MV-4-11 (cell line): ENCODE data around the gene AMBP.

Source experiments
- DNase-seq: peaks from one replicate; lab custom pipeline; 2025; lab: John Stamatoyannopoulos, UW

AMBP gene

GRCh38 chr9:114031037-114031630 is 47.0 kb downstream of the AMBP start:
- no peak for DNase-seq

DNA sequence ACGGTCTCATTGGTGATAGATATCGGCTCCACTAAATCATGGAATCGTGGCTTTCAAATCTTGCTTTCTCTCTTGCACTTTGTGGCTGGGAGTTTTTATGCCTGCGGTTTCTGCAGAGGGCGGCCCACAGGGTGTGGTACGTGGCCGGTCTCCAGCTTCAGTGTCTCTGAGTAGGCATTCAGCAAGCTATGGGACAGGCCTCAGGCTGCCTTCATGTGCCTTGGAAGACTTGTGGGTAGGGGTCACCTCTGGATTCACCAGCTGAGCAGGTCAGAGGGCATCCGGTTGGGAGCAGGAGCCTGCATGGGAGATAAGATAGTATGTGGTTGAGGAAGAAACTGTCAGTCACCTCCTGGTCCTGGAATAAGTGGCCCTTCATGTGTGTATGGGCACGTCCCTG is 47.7 kb downstream of the AMBP start:
- DNase-seq = no peak

DNA sequence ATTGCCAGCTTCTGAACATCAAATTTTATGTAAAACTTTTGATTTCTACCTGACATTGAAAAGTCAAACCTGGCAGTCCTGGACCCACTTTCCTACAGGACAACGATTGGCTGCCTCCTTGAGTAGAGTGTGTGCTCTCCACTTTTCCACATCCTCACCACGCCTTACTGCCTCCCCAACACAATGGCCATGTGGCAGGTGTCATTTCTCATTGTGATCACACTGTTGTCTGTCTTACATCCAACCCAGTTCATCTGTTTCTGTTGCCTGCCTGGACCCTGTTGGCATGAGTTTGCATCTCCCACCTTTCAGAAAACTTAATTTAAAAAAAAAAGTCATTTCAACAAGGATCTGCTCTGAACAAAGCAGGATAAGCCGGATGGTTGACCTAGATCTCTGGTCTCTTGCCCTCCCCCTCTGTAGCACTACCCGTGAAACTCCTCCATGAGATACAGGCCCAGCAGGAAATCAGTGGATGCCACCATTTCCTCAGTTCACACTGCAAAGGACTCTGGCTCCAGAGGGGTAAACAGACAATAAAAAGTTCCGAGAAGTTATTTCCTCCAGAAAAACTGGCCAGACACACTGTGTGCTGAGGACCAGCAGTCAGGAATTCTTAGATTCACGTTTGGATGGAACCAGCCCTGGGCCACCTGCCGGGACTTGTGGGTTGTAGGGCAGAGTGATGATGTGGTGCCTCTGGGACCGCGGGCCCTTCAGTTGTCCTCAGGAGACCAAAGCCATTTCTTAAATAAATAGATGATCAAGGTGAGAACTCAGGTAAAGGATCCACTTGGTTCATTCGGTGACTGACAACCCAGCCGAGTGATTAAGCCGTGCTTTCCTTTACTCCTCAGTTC is 48.6 kb downstream of the AMBP start:
- no peak for DNase-seq

DNA sequence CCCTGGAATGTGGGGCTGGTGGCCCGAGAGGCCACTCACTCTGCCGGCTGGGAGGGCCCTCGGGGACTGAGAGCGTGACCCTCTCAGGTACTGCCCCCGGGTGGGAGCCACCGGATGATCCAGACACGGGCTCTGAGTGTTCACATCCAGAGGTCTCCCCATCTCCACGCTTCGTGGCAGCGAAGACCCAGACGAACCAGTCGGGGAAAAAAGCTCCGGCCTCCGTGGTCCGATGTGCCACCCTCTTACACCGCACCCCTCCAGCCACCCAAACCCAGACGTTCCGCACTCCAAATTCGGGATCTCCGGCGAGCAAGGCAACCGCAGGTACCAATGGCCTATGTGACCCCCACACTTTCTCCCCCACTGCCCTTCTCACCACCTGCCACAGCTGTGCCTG is 49.5 kb downstream of the AMBP start:
- no peak for DNase-seq

DNA sequence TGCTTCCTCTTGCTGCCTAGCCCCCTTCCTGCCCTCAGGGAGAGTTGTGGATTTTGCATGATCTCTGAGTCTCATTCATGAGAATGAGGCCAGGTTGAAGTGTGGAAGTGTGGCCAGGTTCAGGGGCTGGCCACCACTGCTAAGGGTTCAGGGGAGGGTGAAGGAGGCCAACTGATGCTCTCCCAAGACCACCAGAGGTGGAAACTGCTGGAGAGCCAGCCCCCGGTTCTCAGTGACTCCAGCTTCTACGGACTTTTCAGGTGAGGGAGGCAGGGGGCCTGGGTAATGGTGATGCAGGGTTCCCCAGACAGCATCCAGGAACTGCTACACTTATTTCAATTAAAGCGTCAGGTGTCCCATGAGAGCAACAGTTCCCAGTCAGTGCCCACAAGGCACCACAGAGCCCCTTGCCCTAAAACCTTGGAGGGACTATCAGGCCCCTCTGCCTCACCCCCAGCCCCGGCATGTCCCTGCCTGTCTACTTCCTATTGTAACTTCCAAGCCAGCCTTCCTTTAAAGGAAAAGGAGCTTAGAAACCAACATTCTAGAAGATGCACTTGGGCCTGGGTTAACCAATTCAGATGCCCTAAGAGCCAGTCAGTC is 50.1 kb downstream of the AMBP start:
- no peak for DNase-seq

DNA sequence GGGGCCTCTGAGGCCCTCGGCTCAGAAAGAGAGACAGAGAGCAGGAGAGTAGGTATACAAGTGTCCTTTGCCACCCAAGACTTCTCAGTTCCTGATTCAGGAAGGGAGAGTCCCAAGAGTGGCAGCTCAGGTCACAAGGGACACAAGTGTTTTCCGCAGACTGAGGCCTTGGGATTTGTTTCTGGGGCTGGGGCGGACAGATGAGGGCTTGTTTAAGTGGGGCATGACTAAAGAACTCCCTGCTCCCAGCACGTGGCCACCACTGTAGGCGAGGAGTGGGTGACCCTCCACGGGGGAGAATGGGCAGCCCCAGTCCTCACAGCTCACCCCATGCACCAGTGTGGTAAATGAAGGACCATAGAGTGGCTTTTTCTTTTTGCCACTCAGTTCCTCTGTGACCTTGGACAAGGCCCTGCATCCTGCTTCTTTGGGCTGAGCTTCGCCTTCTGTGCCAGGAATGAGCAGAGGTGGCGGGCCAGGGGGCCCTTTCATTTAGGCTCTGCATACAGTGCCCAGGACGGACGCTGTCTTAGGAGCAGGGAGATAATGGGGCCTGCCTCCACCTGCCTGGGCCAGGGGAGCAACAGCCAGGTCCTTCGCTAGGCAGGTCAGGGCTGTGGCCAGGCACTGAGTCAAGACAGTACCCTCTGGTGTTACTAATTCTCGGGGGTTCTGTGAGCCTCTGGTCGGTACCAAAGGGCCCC is 50.8 kb downstream of the AMBP start:
- no peak for DNase-seq

- DNase-seq = no peak
Observed at GRCh38 chr9:114026335-114026734, 51.8 kb downstream of the AMBP start.

- no peak for DNase-seq
Observed at GRCh38 chr9:114025760-114026159, 52.3 kb downstream of the AMBP start.

GRCh38 chr9:114025196-114025753 is 52.8 kb downstream of the AMBP start:
- no peak for DNase-seq

- DNase-seq = no peak
Observed at GRCh38 chr9:114023961-114024360, 54.1 kb downstream of the AMBP start.

GRCh38 chr9:114021578-114021977 is 56.5 kb downstream of the AMBP start:
- peak; percentile 89 for DNase-seq

DNA sequence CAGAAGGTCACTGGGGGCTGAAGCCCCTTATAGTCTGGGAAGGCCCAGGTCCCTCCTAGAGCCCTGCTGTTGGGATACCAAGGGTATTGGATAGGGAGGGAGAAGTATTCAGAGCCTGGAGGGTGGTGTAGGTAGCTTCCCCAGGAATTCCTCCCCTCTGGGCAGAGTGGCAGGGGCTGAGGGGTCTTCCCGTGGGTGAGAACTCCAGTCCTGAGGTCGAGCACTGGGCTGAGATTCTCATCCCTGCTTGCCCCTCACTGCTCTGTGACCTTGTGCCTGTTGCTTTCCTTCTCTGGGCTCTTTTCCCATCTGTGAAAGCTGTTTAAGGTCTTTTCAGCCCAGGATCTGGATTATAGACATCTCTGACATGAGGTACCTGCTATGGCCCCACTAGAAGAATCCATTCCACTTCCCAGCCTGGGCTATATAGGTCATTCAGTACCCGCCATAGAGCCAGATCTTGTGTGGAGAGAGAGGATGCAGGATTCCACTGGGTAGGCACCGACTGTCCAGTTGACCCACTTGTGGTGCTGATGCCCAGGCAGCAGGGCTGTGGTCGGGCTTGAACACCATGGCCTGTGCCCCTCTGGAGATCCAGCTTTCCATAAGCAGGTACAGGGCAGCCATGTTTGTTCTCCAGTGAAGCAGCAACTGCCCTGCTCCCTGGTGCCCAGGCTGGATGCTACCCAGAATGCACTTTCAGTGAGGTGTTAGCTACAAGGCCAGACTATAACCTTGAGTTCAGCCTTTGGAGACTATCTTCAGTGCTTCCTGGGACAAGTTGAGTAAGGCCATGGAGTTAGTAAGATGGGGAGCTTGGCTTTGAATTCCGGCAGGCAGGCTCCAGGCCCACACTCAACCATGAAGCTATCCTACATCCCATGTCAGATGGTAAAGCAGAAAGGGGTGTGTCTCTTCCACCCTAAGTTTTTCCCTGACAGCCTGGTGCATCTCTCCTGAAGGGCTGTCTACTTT is 60.1 kb downstream of the AMBP start:
- DNase-seq = no peak

- DNase-seq = no peak
Observed at GRCh38 chr9:114016629-114017423, 61.3 kb downstream of the AMBP start.

- DNase-seq = no peak
Observed at GRCh38 chr9:114016101-114016500, 62.0 kb downstream of the AMBP start.

- DNase-seq = no peak
Observed at GRCh38 chr9:114015607-114016006, 62.5 kb downstream of the AMBP start.

DNA sequence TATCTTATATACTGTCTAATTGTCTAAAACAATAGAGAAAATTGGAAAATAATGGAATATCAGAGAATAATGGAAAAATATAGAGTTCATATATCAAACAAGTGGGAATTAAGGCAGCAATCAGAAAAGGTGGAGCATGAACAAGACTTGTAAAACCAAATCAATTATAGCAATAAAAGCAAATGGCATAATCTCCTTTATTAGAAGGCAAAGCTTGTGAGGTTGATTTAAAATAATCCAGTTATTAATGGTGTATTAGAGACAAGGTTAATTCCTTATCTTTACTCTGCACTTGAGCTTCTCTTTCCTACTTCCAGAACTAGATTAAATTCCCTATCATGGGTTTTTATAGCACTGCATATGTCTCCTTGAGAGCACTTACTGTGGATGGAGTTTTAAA is 64.1 kb downstream of the AMBP start:
- DNase-seq = no peak

GRCh38 chr9:114012126-114012525 is 66.0 kb downstream of the AMBP start:
- DNase-seq = no peak

- DNase-seq = no peak
Observed at GRCh38 chr9:114011313-114011712, 66.8 kb downstream of the AMBP start.
